Measurements from ENCODE around the gene ZNF654.

DNA sequence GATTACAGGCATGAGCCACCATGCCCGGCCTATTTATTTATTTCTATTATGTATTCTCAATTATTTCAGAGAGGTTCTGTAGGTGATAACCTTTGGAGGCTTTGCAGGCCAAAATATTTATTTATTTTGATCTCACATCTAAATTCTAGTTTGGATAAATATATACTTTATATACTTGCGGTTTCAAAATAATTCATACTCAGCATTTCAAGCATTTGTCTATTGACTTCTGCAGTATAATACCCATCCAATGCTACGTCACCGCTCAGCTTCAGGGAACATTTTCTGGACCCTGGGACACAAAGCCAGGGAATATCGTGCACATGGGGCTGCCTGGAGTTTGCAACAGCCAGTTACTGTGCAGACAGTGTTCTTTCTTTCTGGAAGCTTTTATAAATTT is 22.8 kb upstream of the ZNF654 start:
- TF ChIP-seq, protein P1, sequence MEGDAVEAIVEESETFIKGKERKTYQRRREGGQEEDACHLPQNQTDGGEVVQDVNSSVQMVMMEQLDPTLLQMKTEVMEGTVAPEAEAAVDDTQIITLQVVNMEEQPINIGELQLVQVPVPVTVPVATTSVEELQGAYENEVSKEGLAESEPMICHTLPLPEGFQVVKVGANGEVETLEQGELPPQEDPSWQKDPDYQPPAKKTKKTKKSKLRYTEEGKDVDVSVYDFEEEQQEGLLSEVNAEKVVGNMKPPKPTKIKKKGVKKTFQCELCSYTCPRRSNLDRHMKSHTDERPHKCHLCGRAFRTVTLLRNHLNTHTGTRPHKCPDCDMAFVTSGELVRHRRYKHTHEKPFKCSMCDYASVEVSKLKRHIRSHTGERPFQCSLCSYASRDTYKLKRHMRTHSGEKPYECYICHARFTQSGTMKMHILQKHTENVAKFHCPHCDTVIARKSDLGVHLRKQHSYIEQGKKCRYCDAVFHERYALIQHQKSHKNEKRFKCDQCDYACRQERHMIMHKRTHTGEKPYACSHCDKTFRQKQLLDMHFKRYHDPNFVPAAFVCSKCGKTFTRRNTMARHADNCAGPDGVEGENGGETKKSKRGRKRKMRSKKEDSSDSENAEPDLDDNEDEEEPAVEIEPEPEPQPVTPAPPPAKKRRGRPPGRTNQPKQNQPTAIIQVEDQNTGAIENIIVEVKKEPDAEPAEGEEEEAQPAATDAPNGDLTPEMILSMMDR (IDR thresholded peaks at IDR 0.05; ENCODE audit: poor library complexity, severe bottlenecking): no peak
- TF ChIP-seq POLR2AphosphoS5 (IDR thresholded peaks at IDR 0.05) (no peak), EP300 (conservative IDR thresholded peaks at IDR 0.05; ENCODE audit: poor library complexity, severe bottlenecking) (no peak), EZH2 (IDR thresholded peaks at IDR 0.05; ENCODE audit: borderline replicate concordance, insufficient read depth, low read length, poor library complexity, severe bottlenecking) (no peak), MXI1 (conservative IDR thresholded peaks at IDR 0.05; ENCODE audit: poor library complexity, severe bottlenecking) (no peak), RAD21 (conservative IDR thresholded peaks at IDR 0.05) (no peak)
- TF ChIP-seq, protein P2, sequence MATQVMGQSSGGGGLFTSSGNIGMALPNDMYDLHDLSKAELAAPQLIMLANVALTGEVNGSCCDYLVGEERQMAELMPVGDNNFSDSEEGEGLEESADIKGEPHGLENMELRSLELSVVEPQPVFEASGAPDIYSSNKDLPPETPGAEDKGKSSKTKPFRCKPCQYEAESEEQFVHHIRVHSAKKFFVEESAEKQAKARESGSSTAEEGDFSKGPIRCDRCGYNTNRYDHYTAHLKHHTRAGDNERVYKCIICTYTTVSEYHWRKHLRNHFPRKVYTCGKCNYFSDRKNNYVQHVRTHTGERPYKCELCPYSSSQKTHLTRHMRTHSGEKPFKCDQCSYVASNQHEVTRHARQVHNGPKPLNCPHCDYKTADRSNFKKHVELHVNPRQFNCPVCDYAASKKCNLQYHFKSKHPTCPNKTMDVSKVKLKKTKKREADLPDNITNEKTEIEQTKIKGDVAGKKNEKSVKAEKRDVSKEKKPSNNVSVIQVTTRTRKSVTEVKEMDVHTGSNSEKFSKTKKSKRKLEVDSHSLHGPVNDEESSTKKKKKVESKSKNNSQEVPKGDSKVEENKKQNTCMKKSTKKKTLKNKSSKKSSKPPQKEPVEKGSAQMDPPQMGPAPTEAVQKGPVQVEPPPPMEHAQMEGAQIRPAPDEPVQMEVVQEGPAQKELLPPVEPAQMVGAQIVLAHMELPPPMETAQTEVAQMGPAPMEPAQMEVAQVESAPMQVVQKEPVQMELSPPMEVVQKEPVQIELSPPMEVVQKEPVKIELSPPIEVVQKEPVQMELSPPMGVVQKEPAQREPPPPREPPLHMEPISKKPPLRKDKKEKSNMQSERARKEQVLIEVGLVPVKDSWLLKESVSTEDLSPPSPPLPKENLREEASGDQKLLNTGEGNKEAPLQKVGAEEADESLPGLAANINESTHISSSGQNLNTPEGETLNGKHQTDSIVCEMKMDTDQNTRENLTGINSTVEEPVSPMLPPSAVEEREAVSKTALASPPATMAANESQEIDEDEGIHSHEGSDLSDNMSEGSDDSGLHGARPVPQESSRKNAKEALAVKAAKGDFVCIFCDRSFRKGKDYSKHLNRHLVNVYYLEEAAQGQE (IDR thresholded peaks at IDR 0.05; ENCODE audit: borderline replicate concordance): no peak
